ENCODE results near the gene COL4A3. TPM values are rescaled to one million over a fixed set of nuclear protein-coding genes. Genes with fewer than 3 reads are reported as not detected.

The COL4A3 gene
- total RNA-seq, 3 donors from 2014 or later, result 0.16 to 0.36 (median 0.32) TPM

GRCh38 chr2:227285741-227286236 lies 121.4 kb downstream of the COL4A3 start:
- no peaks in the 10 kb centered on the region for H3K4me1 ChIP-seq (ENCODE audit: low read depth)
- ATAC-seq, result no peak
- intact Hi-C loops (cut with DNase I, micrococcal nuclease), result no loop called here

GRCh38 chr2:227287771-227288170 lies 123.3 kb downstream of the COL4A3 start:
- intact Hi-C loops (cut with DNase I, micrococcal nuclease), result no loop called here
- H3K9me3 ChIP-seq, result no peaks in the 10 kb centered on the region
- DNase-seq, result no peak
- H3K36me3 ChIP-seq (ENCODE audit: low read depth), result no peaks in the 10 kb centered on the region
- no peak overlapping the region for H3K4me3 ChIP-seq
- H3K4me1 ChIP-seq (ENCODE audit: low read depth), result no peaks in the 10 kb centered on the region
- TF ChIP-seq CTCF (IDR thresholded peaks at IDR 0.05), result no peak
- ATAC-seq, result no peak

More at GRCh38 chr2:227285741-227286236, 121.4 kb downstream of the COL4A3 start:
- Histone ChIP-seq H3K9me3 (no peaks in the 10 kb centered on the region), H3K36me3 (ENCODE audit: low read depth) (no peaks in the 10 kb centered on the region), H3K4me3 (no peak overlapping the region)
- TF ChIP-seq CTCF (IDR thresholded peaks at IDR 0.05), result no peak
- no peak for DNase-seq

- no peak for ATAC-seq
- intact Hi-C loops (cut with DNase I, micrococcal nuclease), result no loop called here
Observed at GRCh38 chr2:227292314-227292713, 127.9 kb downstream of the COL4A3 start.

GRCh38 chr2:227293531-227293930 lies 129.1 kb downstream of the COL4A3 start:
- no peak for ATAC-seq
- DNase-seq, result no peak
- H3K36me3 ChIP-seq (ENCODE audit: low read depth), result no peaks in the 10 kb centered on the region
- H3K4me1 ChIP-seq (ENCODE audit: low read depth), result no peaks in the 10 kb centered on the region
- H3K9me3 ChIP-seq, result no peaks in the 10 kb centered on the region
- H3K4me3 ChIP-seq, result no peak overlapping the region
- TF ChIP-seq CTCF (IDR thresholded peaks at IDR 0.05), result no peak
- intact Hi-C loops (cut with DNase I, micrococcal nuclease), result no loop called here

More at GRCh38 chr2:227292314-227292713, 127.9 kb downstream of the COL4A3 start:
- Histone ChIP-seq H3K9me3 (no peaks in the 10 kb centered on the region), H3K4me1 (ENCODE audit: low read depth) (no peaks in the 10 kb centered on the region), H3K4me3 (no peak overlapping the region), H3K36me3 (ENCODE audit: low read depth) (no peaks in the 10 kb centered on the region)
- DNase-seq, result no peak
- TF ChIP-seq CTCF (IDR thresholded peaks at IDR 0.05), result no peak

- no peak for TF ChIP-seq CTCF (IDR thresholded peaks at IDR 0.05)
- ATAC-seq, result no peak
- H3K4me1 ChIP-seq (ENCODE audit: low read depth), result no peaks in the 10 kb centered on the region
- no peaks in the 10 kb centered on the region for H3K36me3 ChIP-seq (ENCODE audit: low read depth)
- H3K4me3 ChIP-seq, result no peak overlapping the region
- DNase-seq, result no peak
- intact Hi-C loops (cut with DNase I, micrococcal nuclease), result no loop called here
- H3K9me3 ChIP-seq, result no peaks in the 10 kb centered on the region
Observed at GRCh38 chr2:227295806-227296205, 131.4 kb downstream of the COL4A3 start.

Measured in mucosa of descending colon (tissue), 3 donors.